Islet precursor cell (in vitro differentiated cells): Measurements from ENCODE around the gene NIFK.
A peak's percentile ranks its signal among the peaks of the same experiment; 100 is the strongest.
"Not testable (repeated sequence)": the region's sequence is repeated elsewhere in the genome, so short reads cannot be mapped to it uniquely, and the experiment has no call there.

ENCODE experiments used
- DNase-seq: peaks from one replicate; pipeline ENCODE4 v3.0.0-alpha.2; 2018

Gene NIFK

GRCh38 chr2:121731366-121731765 lies 5.3 kb downstream of the NIFK start:
- DNase-seq, result no peak

GRCh38 chr2:121727950-121728349 lies 8.7 kb downstream of the NIFK start:
- no peak for DNase-seq

- DNase-seq, result no peak
These were observed 9.3 kb downstream of the NIFK start for GRCh38 chr2:121727332-121727731.

GRCh38 chr2:121723316-121723715 lies 13.4 kb downstream of the NIFK start:
- DNase-seq, result no peak

GRCh38 chr2:121722479-121722878 lies 14.2 kb downstream of the NIFK start:
- no peak for DNase-seq

- no peak for DNase-seq
These were observed 14.7 kb downstream of the NIFK start for GRCh38 chr2:121721926-121722325.

- no peak for DNase-seq
These were observed 19.1 kb downstream of the NIFK start for GRCh38 chr2:121717529-121717928.

GRCh38 chr2:121716126-121716525 lies 20.5 kb downstream of the NIFK start:
- DNase-seq, result no peak

- DNase-seq, result not testable (repeated sequence)
These were observed 25.2 kb downstream of the NIFK start for GRCh38 chr2:121711481-121711880.

GRCh38 chr2:121710470-121711170 lies 26.1 kb downstream of the NIFK start:
- no peak for DNase-seq

GRCh38 chr2:121709776-121710469 lies 26.8 kb downstream of the NIFK start:
- DNase-seq, result no peak

- DNase-seq, result peak; percentile 77
These were observed 28.7 kb downstream of the NIFK start for GRCh38 chr2:121707920-121708361.

GRCh38 chr2:121707344-121707919 lies 29.2 kb downstream of the NIFK start:
- DNase-seq, result no peak

GRCh38 chr2:121705958-121706357 lies 30.7 kb downstream of the NIFK start:
- DNase-seq, result no peak

- DNase-seq, result no peak
These were observed 31.3 kb downstream of the NIFK start for GRCh38 chr2:121705390-121705789.

- DNase-seq, result not testable (repeated sequence)
These were observed 34.9 kb downstream of the NIFK start for GRCh38 chr2:121701761-121702160.

- DNase-seq, result peak; percentile 92
These were observed 37.0 kb downstream of the NIFK start for GRCh38 chr2:121699421-121700333.

GRCh38 chr2:121698318-121698930 lies 38.3 kb downstream of the NIFK start:
- DNase-seq, result no peak

- peak; percentile 70 for DNase-seq
These were observed 39.5 kb downstream of the NIFK start for GRCh38 chr2:121697108-121697631.

GRCh38 chr2:121696410-121696930 lies 40.2 kb downstream of the NIFK start:
- DNase-seq, result no peak

- DNase-seq, result no peak
These were observed 41.6 kb downstream of the NIFK start for GRCh38 chr2:121695171-121695451.
